ENCODE data around the gene TMEM175. TPM values are rescaled to one million over a fixed set of nuclear protein-coding genes. Genes with fewer than 3 reads are reported as not detected.

TMEM175 gene
- total RNA-seq, 3 donors from 2014 or later: 30.1 to 39.0 (median 37.5) TPM

- TF ChIP-seq CTCF (IDR thresholded peaks at IDR 0.05): no peak
- no peak for ATAC-seq
- no peak for DNase-seq
- Histone ChIP-seq H3K4me1 (ENCODE audit: low read depth) (peaks cover 19% of the 10 kb centered on the region), H3K9me3 (no peaks in the 10 kb centered on the region), H3K4me3 (no peak overlapping the region), H3K36me3 (ENCODE audit: low read depth) (no peaks in the 10 kb centered on the region)
- intact Hi-C loops (cut with DNase I, micrococcal nuclease): no loop called here
These were observed 52.2 kb downstream of the TMEM175 start for GRCh38 chr4:984336-985054.

DNA sequence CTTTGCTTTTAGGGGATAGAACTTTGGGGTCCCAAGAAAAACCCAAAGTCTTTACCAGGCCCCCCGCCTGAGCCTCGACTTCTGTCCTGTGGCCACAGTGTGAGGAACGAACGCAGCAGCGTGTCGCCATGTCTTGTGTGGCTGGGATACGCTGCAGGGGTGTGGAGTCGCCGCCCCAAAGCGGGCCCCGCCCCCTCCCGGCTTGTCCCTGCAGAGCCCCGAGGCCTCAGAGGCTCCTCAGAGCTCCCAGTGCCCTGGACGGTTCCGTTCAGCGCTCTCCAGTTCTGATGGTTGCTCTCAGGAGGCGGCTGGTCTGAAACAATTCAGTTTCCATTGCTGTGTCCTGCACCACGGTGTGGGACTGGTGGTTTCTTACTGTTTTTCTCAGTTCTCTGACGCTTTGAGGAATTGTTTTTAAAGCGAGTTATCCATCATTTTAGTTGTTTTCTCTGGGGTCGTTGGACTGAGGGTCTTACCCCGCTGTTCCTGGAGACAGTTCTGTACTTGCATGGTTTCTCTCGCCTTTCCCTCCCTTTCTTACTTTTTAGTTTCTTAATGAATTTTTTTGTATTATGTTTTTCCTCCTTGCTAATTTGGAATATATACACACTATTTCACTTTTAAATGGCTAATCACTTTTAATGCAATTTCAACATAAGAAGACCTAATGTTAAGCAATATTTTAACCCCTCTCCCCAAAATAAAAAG, 53.0 kb downstream of the TMEM175 start:
- Histone ChIP-seq H3K36me3 (ENCODE audit: low read depth) (no peaks in the 10 kb centered on the region), H3K4me3 (no peak overlapping the region), H3K4me1 (ENCODE audit: low read depth) (peaks cover 19% of the 10 kb centered on the region), H3K9me3 (no peaks in the 10 kb centered on the region)
- peak; percentile 89 for DNase-seq
- no peak for TF ChIP-seq CTCF (IDR thresholded peaks at IDR 0.05)
- peak; percentile 77 for ATAC-seq
- intact Hi-C loops (cut with DNase I, micrococcal nuclease): no loop called here

GRCh38 chr4:986428-986878, 54.2 kb downstream of the TMEM175 start:
- Histone ChIP-seq H3K4me1 (ENCODE audit: low read depth) (peaks cover 19% of the 10 kb centered on the region), H3K4me3 (peak overlapping the region; percentile 40), H3K36me3 (ENCODE audit: low read depth) (no peaks in the 10 kb centered on the region), H3K9me3 (no peaks in the 10 kb centered on the region)
- DNase-seq (no peak), ATAC-seq (peak; percentile 28)
- no peak for TF ChIP-seq CTCF (IDR thresholded peaks at IDR 0.05)
- intact Hi-C loops (cut with DNase I, micrococcal nuclease): no loop called here

GRCh38 chr4:986879-987623, 54.8 kb downstream of the TMEM175 start, which contains the start of gene IDUA:
Gene IDUA (plus strand): TSS chr4:987044. CDS start chr4:987085, 41 bp downstream.
- ATAC-seq: peak; percentile 85
- no peak for TF ChIP-seq CTCF (IDR thresholded peaks at IDR 0.05)
- Histone ChIP-seq H3K9me3 (no peaks in the 10 kb centered on the region), H3K4me1 (ENCODE audit: low read depth) (peaks cover 21% of the 10 kb centered on the region), H3K36me3 (ENCODE audit: low read depth) (no peaks in the 10 kb centered on the region), H3K4me3 (peak within 1 kb of the TSS; percentile 40)
- intact Hi-C loops (cut with DNase I, micrococcal nuclease): no loop called here
- peak; percentile 89 to 92 (median 91) for DNase-seq

- ATAC-seq (peak; percentile 0), DNase-seq (peak in 1 of 3 donors; percentile 67)
- H3K36me3 ChIP-seq (ENCODE audit: low read depth): no peaks in the 10 kb centered on the region
- H3K4me3 ChIP-seq: no peak overlapping the region
- H3K9me3 ChIP-seq: no peaks in the 10 kb centered on the region
- no peak for TF ChIP-seq CTCF (IDR thresholded peaks at IDR 0.05)
- intact Hi-C loops (cut with DNase I, micrococcal nuclease): no loop called here
- peaks cover 28% of the 10 kb centered on the region for H3K4me1 ChIP-seq (ENCODE audit: low read depth)
These were observed 55.6 kb downstream of the TMEM175 start for GRCh38 chr4:987624-988513.

Measured in mucosa of descending colon (tissue), 3 donors.